Measurements from ENCODE around the gene LAMTOR2.

Gene LAMTOR2

DNA sequence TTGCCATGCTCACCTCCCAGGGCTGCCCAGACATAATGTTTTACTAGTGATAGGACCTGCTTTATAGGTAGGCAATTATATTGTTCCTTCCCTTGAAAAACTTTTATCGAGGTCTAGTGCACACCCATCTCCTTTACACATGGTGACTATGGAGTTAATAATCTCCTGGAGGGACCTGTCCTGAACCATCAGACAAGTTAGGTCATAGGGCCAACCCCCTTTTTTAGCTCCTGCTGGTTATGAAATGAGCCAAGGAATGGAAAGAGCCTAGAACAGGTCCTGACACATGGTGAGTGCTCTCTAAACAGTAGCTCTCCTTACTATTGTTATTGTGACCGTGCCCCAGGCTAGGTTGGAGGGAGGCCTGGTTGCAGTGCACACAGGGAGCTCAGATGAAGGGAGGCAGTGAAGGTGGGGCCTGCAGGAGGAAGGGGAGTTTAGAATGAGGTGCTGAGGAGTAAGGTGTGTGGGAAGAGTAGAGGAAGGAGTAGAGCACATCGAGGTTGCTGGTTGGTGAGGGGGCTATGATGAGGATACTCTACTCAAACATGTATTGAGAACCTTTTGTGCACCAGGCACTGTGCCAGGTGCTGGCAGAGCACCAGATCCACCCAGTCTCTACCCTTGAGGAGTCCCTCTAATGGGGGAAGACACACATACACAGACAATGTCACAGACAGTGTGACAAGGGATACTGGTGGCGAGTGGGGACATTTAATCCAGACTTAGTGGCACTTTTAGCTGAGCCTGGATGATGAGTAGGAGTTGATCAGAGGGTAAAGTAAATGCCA is 45.8 kb downstream of the LAMTOR2 start:
- H3F3A ChIP-seq (ENCODE audit: control insufficient read depth, insufficient read depth) = no peaks in the 10 kb centered on the region
- peaks cover 44% of the 10 kb centered on the region for H3K4me1 ChIP-seq (ENCODE audit: control insufficient read depth, low read length)
- H4K20me1 ChIP-seq (ENCODE audit: control insufficient read depth, insufficient read depth, low read depth, low read length) = no peaks in the 10 kb centered on the region
- no peak overlapping the region for H3K4me2 ChIP-seq (ENCODE audit: low read length)
- no peak for TF ChIP-seq EZH2phosphoT487 (IDR thresholded peaks at IDR 0.05; ENCODE audit: borderline replicate concordance, low read length)
- TF ChIP-seq, protein P1, sequence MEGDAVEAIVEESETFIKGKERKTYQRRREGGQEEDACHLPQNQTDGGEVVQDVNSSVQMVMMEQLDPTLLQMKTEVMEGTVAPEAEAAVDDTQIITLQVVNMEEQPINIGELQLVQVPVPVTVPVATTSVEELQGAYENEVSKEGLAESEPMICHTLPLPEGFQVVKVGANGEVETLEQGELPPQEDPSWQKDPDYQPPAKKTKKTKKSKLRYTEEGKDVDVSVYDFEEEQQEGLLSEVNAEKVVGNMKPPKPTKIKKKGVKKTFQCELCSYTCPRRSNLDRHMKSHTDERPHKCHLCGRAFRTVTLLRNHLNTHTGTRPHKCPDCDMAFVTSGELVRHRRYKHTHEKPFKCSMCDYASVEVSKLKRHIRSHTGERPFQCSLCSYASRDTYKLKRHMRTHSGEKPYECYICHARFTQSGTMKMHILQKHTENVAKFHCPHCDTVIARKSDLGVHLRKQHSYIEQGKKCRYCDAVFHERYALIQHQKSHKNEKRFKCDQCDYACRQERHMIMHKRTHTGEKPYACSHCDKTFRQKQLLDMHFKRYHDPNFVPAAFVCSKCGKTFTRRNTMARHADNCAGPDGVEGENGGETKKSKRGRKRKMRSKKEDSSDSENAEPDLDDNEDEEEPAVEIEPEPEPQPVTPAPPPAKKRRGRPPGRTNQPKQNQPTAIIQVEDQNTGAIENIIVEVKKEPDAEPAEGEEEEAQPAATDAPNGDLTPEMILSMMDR (IDR thresholded peaks at IDR 0.05; ENCODE audit: low read depth, low read length, poor library complexity, severe bottlenecking) = no peak
- H3K79me2 ChIP-seq (ENCODE audit: control insufficient read depth, low read length) = no peaks in the 10 kb centered on the region
- no peaks in the 10 kb centered on the region for H3K27me3 ChIP-seq (ENCODE audit: control insufficient read depth, low read length)
- no peaks in the 10 kb centered on the region for H3K9me3 ChIP-seq (ENCODE audit: control insufficient read depth, insufficient read depth, low read length)
- H3K9me2 ChIP-seq (replicated peaks; ENCODE audit: control insufficient read depth, low read length) = no peaks in the 10 kb centered on the region
- H3K4me3 ChIP-seq (ENCODE audit: low read length) = no peak overlapping the region
- no peaks in the 10 kb centered on the region for H3K36me3 ChIP-seq (ENCODE audit: control insufficient read depth, low read length)
- H3K27ac ChIP-seq (ENCODE audit: low read depth, low read length) = no peak overlapping the region

DNA sequence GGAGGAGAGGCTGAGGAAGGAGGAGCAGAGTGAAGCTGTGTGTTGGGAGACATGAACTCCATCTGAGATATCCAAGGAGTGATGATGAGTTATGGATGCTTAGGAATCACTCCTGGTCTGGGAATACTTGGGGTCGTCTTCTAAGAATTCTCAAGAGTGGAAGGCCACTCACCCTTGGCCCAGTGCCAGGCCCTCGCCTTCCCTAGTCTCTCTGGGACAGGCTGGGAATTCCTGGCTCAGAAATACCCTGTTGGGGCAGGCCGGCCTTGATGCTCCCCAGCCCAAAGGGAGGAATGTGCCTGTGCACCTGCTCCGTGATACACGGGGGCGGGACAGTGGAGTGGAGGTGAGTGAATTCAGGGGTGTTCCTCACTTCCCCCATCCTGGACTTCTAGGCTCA is 47.3 kb downstream of the LAMTOR2 start:
- Histone ChIP-seq H3K27ac (ENCODE audit: low read depth, low read length) (no peak overlapping the region), H3K4me1 (ENCODE audit: control insufficient read depth, low read length) (peaks cover 48% of the 10 kb centered on the region), H3K79me2 (ENCODE audit: control insufficient read depth, low read length) (no peaks in the 10 kb centered on the region), H3K27me3 (ENCODE audit: control insufficient read depth, low read length) (no peaks in the 10 kb centered on the region), H3F3A (ENCODE audit: control insufficient read depth, insufficient read depth) (peaks cover 3% of the 10 kb centered on the region), H4K20me1 (ENCODE audit: control insufficient read depth, insufficient read depth, low read depth, low read length) (no peaks in the 10 kb centered on the region), H3K4me3 (ENCODE audit: low read length) (no peak overlapping the region), H3K4me2 (ENCODE audit: low read length) (no peak overlapping the region), H3K36me3 (ENCODE audit: control insufficient read depth, low read length) (no peaks in the 10 kb centered on the region), H3K9me3 (ENCODE audit: control insufficient read depth, insufficient read depth, low read length) (no peaks in the 10 kb centered on the region), H3K9me2 (replicated peaks; ENCODE audit: control insufficient read depth, low read length) (no peaks in the 10 kb centered on the region)
- TF ChIP-seq, protein P1 (IDR thresholded peaks at IDR 0.05; ENCODE audit: low read depth, low read length, poor library complexity, severe bottlenecking) = no peak
- no peak for TF ChIP-seq EZH2phosphoT487 (IDR thresholded peaks at IDR 0.05; ENCODE audit: borderline replicate concordance, low read length)

DNA sequence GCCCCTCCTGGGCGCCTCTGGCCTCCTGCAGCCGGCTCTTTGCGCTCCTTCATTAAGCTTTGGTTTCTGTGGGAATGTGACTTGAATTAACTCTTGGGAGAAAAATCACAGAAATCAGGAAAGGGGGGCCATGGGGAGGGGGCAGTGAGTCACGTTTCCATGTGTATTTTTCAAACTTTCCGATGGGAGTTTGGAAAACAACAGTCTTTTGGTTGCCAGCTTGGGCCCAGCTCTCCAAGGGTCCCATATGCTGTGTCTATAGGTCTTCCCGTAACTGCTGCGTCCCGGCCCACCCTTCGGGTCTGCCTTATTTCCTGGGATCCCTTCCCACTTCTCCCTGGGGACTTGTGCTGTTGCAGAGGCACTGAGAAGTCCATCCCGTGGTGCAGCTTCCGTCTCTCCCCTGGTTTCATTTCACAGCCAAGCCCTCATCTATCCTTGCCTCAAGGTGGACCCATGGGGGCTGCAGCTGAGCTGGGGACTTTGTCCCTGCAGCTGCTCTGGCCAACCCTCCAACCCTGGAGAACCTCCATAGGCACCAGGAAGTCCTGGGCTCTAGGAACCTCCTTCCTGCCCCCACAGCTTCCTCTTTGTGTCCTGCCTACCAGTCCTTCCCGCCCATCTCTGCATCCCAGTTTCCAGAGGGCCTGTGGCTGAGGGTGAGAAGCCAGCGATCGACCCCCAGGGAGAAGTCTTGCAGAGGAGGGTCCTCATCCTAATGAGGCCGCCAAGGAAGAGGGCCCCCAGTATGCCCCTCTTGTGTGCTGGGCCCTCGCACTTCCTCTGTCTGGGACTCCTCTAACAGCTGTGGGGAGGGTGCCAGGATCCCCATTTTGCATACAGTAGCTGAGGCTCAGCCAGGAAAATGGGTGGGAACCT is 48.3 kb downstream of the LAMTOR2 start:
- Histone ChIP-seq H3K9me2 (replicated peaks; ENCODE audit: control insufficient read depth, low read length) (no peaks in the 10 kb centered on the region), H3F3A (ENCODE audit: control insufficient read depth, insufficient read depth) (peaks cover 5% of the 10 kb centered on the region), H3K79me2 (ENCODE audit: control insufficient read depth, low read length) (no peaks in the 10 kb centered on the region), H3K4me2 (ENCODE audit: low read length) (no peak overlapping the region), H3K4me3 (ENCODE audit: low read length) (no peak overlapping the region), H3K27ac (ENCODE audit: low read depth, low read length) (no peak overlapping the region), H3K9me3 (ENCODE audit: control insufficient read depth, insufficient read depth, low read length) (no peaks in the 10 kb centered on the region), H3K36me3 (ENCODE audit: control insufficient read depth, low read length) (no peaks in the 10 kb centered on the region), H3K27me3 (ENCODE audit: control insufficient read depth, low read length) (no peaks in the 10 kb centered on the region), H4K20me1 (ENCODE audit: control insufficient read depth, insufficient read depth, low read depth, low read length) (no peaks in the 10 kb centered on the region), H3K4me1 (ENCODE audit: control insufficient read depth, low read length) (peaks cover 46% of the 10 kb centered on the region)
- TF ChIP-seq, protein P1 (IDR thresholded peaks at IDR 0.05; ENCODE audit: low read depth, low read length, poor library complexity, severe bottlenecking) = no peak
- TF ChIP-seq EZH2phosphoT487 (IDR thresholded peaks at IDR 0.05; ENCODE audit: borderline replicate concordance, low read length) = no peak

Data from DOHH2 (cell line).